Measurements from ENCODE around the gene MID2.

- TF ChIP-seq EZH2 (IDR thresholded peaks at IDR 0.05; ENCODE audit: insufficient read depth, poor library complexity, severe bottlenecking) (no peak), EZH2phosphoT487 (IDR thresholded peaks at IDR 0.05; ENCODE audit: insufficient read depth, low read depth) (no peak)
Measured at GRCh38 chrX:107829878-107830277, 4.2 kb downstream of the MID2 start.

Data from GM23248 (cell line).